HEK293 (cell line): Measurements from ENCODE around the gene KRTAP20-2.

Experiments used
- CTCF ChIP-seq: fragments of 450-650 bp; formaldehyde crosslinking; IDR thresholded peaks from 2 replicates; pipeline ENCODE4 v1.5.1; 2016; ENCODE audit warnings: missing biosample characterization, missing genetic modification characterization
- GLI4 ChIP-seq: fragments of 450-650 bp; formaldehyde crosslinking; IDR thresholded peaks from 2 replicates; pipeline ENCODE4 v1.5.1; 2016; ENCODE audit warnings: missing biosample characterization, missing genetic modification characterization
- RBAK ChIP-seq: fragments of 450-650 bp; formaldehyde crosslinking; IDR thresholded peaks from 2 replicates; pipeline ENCODE4 v1.5.1; 2016; ENCODE audit warnings: missing biosample characterization, missing genetic modification characterization
- ZBTB1 ChIP-seq: fragments of 450-650 bp; formaldehyde crosslinking; IDR thresholded peaks from 2 replicates; pipeline ENCODE4 v1.5.1; 2016; ENCODE audit warnings: missing biosample characterization, missing genetic modification characterization
- ZBTB21 ChIP-seq: fragments of 450-650 bp; formaldehyde crosslinking; IDR thresholded peaks from 2 replicates; pipeline ENCODE4 v1.5.1; 2017; ENCODE audit warnings: missing biosample characterization, missing genetic modification characterization
- ZNF121 ChIP-seq: fragments of 450-650 bp; formaldehyde crosslinking; IDR thresholded peaks from 2 replicates; pipeline ENCODE4 v1.5.1; 2016; ENCODE audit warnings: missing biosample characterization, missing genetic modification characterization
- ZNF585B ChIP-seq: fragments of 450-650 bp; formaldehyde crosslinking; IDR thresholded peaks from 2 replicates; pipeline ENCODE4 v1.5.1; 2016; ENCODE audit warnings: missing biosample characterization, missing genetic modification characterization
- ZNF701 ChIP-seq: fragments of 450-650 bp; formaldehyde crosslinking; IDR thresholded peaks from 2 replicates; pipeline ENCODE4 v1.5.1; 2016; ENCODE audit warnings: missing biosample characterization, missing genetic modification characterization
- ZNF76 ChIP-seq: fragments of 450-650 bp; formaldehyde crosslinking; IDR thresholded peaks from 2 replicates; pipeline ENCODE4; 2016; ENCODE audit warnings: low read depth, missing biosample characterization, missing genetic modification characterization, borderline replicate concordance
- TF ChIP-seq, protein P1 (sequence below): fragments of 450-650 bp; formaldehyde crosslinking; IDR thresholded peaks from 2 replicates; pipeline ENCODE4 v1.5.1; 2016; ENCODE audit warnings: missing biosample characterization, missing genetic modification characterization

DNA sequence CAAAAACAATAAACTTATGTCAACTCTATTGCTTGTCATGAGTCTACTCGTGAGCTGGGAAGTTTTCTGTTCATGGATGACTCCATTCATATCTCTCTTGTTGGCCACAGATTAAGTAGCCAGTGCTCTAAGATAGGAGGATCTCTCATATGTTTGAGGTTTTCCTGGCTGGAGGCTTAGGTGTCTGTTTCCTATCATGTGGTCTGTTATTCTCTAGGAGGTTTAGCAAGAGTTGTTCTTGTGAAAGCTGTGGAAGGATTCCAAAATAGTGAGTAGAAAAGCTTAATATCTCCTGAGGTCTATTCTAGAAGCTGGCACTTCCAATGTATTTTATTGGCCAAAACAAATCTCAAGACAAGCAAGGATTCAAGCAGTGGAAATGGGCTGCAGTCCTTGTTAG, 5.8 kb upstream of the KRTAP20-2 start:
- TF ChIP-seq CTCF (tag by site-specific recombination) (no peak), ZNF76 (tag by site-specific recombination) (no peak), GLI4 (tag by site-specific recombination) (no peak), ZNF701 (tag by site-specific recombination) (no peak), ZNF585B (tag by site-specific recombination) (no peak), ZNF121 (tag by site-specific recombination) (no peak), ZBTB21 (tag by site-specific recombination) (no peak), RBAK (tag by site-specific recombination) (no peak), ZBTB1 (tag by site-specific recombination) (no peak)
- TF ChIP-seq, protein P1, sequence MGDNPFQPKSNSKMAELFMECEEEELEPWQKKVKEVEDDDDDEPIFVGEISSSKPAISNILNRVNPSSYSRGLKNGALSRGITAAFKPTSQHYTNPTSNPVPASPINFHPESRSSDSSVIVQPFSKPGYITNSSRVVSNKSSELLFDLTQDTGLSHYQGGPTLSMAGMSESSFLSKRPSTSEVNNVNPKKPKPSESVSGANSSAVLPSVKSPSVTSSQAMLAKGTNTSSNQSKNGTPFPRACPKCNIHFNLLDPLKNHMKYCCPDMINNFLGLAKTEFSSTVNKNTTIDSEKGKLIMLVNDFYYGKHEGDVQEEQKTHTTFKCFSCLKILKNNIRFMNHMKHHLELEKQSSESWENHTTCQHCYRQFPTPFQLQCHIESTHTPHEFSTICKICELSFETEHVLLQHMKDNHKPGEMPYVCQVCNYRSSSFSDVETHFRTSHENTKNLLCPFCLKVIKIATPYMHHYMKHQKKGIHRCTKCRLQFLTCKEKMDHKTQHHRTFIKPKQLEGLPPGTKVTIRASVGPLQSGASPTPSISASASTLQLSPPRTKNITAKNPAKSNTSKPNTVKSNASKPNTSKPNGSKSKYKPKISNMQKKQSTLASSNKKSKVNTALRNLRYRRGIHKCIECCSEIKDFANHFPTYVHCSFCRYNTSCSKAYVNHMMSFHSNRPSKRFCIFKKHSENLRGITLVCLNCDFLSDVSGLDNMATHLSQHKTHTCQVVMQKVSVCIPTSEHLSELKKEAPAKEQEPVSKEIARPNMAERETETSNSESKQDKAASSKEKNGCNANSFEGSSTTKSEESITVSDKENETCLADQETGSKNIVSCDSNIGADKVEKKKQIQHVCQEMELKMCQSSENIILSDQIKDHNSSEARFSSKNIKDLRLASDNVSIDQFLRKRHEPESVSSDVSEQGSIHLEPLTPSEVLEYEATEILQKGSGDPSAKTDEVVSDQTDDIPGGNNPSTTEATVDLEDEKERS, result no peak
